HG03354 (cell line): ENCODE measurements around the gene CDH4.

Experiments used
- ATAC-seq: cut with Tn5 transposase; IDR thresholded peaks from one replicate; pipeline ENCODE4 v1.9.1; 2021; ENCODE audit warnings: mild to moderate bottlenecking; ENCODE audit not compliant: unreplicated experiment, poor library complexity, severe bottlenecking

CDH4 gene

GRCh38 chr20:61722146-61722678 lies 470.2 kb downstream of the CDH4 start:
- no peak for ATAC-seq

- ATAC-seq = no peak
These were observed 471.6 kb downstream of the CDH4 start for GRCh38 chr20:61723529-61724257.

GRCh38 chr20:61724376-61724775 lies 472.3 kb downstream of the CDH4 start:
- ATAC-seq = no peak

GRCh38 chr20:61725145-61725544 lies 473.1 kb downstream of the CDH4 start:
- ATAC-seq = no peak

GRCh38 chr20:61725966-61726365 lies 473.9 kb downstream of the CDH4 start:
- ATAC-seq = no peak

- no peak for ATAC-seq
These were observed 474.9 kb downstream of the CDH4 start for GRCh38 chr20:61726979-61727378.

- no peak for ATAC-seq
These were observed 475.7 kb downstream of the CDH4 start for GRCh38 chr20:61727761-61728160.

GRCh38 chr20:61728326-61728725 lies 476.3 kb downstream of the CDH4 start:
- ATAC-seq = no peak

- ATAC-seq = no peak
These were observed 477.0 kb downstream of the CDH4 start for GRCh38 chr20:61728786-61729770.

GRCh38 chr20:61730631-61731362 lies 478.7 kb downstream of the CDH4 start:
- ATAC-seq = no peak

- no peak for ATAC-seq
These were observed 479.5 kb downstream of the CDH4 start for GRCh38 chr20:61731363-61732181.

GRCh38 chr20:61732511-61733210 lies 480.6 kb downstream of the CDH4 start:
- ATAC-seq = no peak

GRCh38 chr20:61733216-61733615 lies 481.2 kb downstream of the CDH4 start:
- ATAC-seq = no peak

- ATAC-seq = no peak
These were observed 482.1 kb downstream of the CDH4 start for GRCh38 chr20:61733891-61734732.

GRCh38 chr20:61734733-61735502 lies 482.9 kb downstream of the CDH4 start:
- ATAC-seq = no peak

- no peak for ATAC-seq
These were observed 483.4 kb downstream of the CDH4 start for GRCh38 chr20:61735503-61735785.

- ATAC-seq = no peak
These were observed 484.1 kb downstream of the CDH4 start for GRCh38 chr20:61736001-61736635.
